GM21576 (cell line): ENCODE data around the gene PRKCA.

Experiments used
- ATAC-seq: cut with Tn5 transposase; IDR thresholded peaks from one replicate; pipeline ENCODE4 v1.9.1; 2021; ENCODE audit warnings: mild to moderate bottlenecking, moderate library complexity; ENCODE audit not compliant: unreplicated experiment

PRKCA gene

GRCh38 chr17:66407864-66408263 is 105.5 kb downstream of the PRKCA start:
- ATAC-seq: no peak

GRCh38 chr17:66411520-66411919 is 109.1 kb downstream of the PRKCA start:
- ATAC-seq: no peak

GRCh38 chr17:66412857-66413558 is 110.6 kb downstream of the PRKCA start:
- ATAC-seq: no peak

- no peak for ATAC-seq
Measured at GRCh38 chr17:66413559-66414520, 111.4 kb downstream of the PRKCA start.

- no peak for ATAC-seq
Measured at GRCh38 chr17:66414561-66415175, 112.3 kb downstream of the PRKCA start.

GRCh38 chr17:66415366-66416206 is 113.2 kb downstream of the PRKCA start:
- ATAC-seq: no peak

GRCh38 chr17:66416207-66416940 is 114.0 kb downstream of the PRKCA start:
- no peak for ATAC-seq

GRCh38 chr17:66417300-66417719 is 114.9 kb downstream of the PRKCA start:
- ATAC-seq: no peak

DNA sequence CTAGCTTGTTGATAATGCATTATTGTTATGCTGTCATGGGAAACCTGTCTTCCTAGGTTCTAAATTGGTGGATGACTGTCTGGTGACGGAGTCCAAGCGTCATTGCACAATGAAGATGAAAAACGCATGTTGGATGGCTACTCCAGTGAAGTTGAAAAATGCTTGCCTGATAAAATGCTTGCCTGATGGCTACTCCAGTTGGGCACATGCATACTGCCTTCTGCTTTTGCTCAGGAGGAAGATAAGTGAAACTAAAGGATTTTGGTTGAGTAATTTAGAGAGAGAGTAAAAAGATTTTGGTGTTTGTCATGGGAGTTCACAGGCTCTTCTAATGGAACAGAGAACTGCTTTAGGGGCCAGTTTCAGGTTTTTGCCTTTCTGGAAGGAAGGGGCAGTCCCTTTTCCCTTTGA is 118.6 kb downstream of the PRKCA start:
- ATAC-seq: no peak

- ATAC-seq: no peak
Measured at GRCh38 chr17:66422186-66422585, 119.8 kb downstream of the PRKCA start.

GRCh38 chr17:66423056-66423955 is 120.9 kb downstream of the PRKCA start:
- ATAC-seq: no peak

DNA sequence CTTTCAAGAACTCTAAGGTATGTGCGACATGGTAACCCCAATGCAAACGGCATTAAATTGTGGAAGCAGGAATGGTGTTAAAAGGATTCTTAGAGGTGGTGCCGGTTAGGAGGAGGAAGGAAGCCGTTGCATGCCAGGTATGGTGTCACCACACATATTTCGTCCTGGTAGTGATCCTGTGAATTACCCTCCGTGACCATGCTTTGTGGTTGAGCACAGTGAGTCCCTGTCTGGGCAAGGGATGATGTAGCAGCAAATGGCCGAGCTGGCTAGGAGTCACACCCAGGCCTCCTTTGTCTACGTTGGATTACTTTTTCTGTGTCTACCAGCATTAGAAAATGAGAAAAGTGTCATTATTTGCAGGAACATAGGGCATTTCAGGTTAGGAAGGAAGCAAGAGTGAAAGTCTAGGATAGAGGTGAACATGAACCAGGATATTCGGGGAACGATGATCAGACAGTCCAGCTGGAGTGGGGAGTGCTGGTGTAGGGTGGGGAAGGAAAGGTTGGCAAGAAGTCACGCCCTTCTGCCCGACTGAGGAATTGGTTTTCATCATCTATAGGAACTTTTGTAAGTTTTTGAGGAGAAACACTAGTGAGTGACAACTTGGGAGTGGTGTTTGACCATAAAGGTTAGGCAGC is 123.5 kb downstream of the PRKCA start:
- no peak for ATAC-seq

DNA sequence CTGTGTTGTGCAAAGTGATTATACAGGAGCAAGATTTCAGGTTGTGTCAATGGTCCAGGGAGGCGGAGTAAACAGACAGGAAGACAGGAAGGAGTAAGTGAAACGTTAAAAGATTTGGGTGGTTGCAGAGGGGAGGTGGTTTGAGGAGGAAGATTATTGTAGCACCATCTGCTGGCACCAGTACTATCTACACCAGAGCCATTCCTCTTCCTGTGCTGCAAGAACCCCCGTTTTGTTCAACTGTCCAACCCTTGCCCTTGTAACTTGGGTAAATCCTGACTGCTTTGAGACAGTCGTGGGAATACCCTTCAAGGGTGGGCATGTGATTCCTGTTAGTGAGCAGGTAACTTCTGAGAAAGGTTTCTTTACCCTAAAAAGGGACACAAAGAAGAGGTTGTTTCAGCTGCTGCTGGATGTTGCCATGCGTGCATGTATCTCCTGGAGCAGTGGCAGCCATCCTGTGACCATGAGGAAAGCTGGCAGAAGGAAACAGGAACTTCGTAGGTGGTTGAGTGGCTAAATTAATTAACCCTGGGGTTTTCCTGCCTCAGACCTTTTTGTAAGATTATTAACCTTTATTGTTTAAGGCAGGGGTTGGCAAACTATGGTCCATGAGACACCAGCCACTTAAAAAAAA is 124.1 kb downstream of the PRKCA start:
- ATAC-seq: no peak

DNA sequence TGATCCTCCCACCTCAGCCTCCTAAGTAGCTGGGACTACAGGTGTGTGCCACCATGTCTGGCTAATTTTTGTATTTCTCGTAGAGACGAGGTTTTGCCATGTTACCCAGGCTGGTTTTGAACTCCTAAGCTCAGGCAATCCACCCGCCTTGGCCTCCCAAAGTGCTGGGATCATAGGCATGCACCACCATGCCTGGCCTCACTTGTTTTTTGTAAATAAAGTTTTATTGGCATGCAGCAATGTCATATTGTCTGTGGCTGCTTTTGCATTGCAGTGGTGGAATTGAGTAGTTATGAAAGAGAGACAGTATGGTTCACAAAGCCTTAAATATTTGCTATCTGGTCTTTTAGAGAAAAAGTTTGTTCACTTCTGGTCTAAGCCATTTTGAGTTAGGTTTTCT is 124.7 kb downstream of the PRKCA start:
- ATAC-seq: no peak

- ATAC-seq: no peak
Measured at GRCh38 chr17:66429680-66430079, 127.3 kb downstream of the PRKCA start.

GRCh38 chr17:66430846-66431795 is 128.7 kb downstream of the PRKCA start:
- no peak for ATAC-seq

- ATAC-seq: no peak
Measured at GRCh38 chr17:66431910-66432309, 129.5 kb downstream of the PRKCA start.
